BE2C (cell line): Measurements from ENCODE around the gene ZNF385C.
A peak's percentile ranks its signal among the peaks of the same experiment; 100 is the strongest.

Experiments used
- DNase-seq: peaks from one replicate; pipeline ENCODE4 v3.0.0-alpha.2; 2020
- H3K27me3 ChIP-seq: fragments of 250-450 bp; sonication (Bioruptor Pico); 2 replicates; pipeline ENCODE4 v1.5.1; 2020; ENCODE audit warnings: mild to moderate bottlenecking
- H3K36me3 ChIP-seq: fragments of 250-450 bp; sonication (Bioruptor Pico); 2 replicates; pipeline ENCODE4 v1.5.1; 2020; ENCODE audit warnings: mild to moderate bottlenecking
- H3K4me1 ChIP-seq: fragments of 250-450 bp; sonication (Bioruptor Pico); 2 replicates; pipeline ENCODE4 v1.5.1; 2020
- H3K4me3 ChIP-seq: 2 replicates; pipeline ENCODE4 v1.5.1; 2011; ENCODE audit warnings: low read depth, low read length
- H3K9me3 ChIP-seq: fragments of 250-450 bp; sonication (Bioruptor Pico); 2 replicates; pipeline ENCODE4 v1.5.1; 2020
- TF ChIP-seq, protein P1 (sequence below): IDR thresholded peaks from 2 replicates; pipeline ENCODE4 v1.5.1; 2012; ENCODE audit warnings: mild to moderate bottlenecking, low read depth, low read length

ZNF385C gene

GRCh38 chr17:42117397-42118125, 19.3 kb upstream of the ZNF385C start:
- H3K9me3 ChIP-seq, result no peaks in the 10 kb centered on the region

GRCh38 chr17:42116705-42117396, 18.6 kb upstream of the ZNF385C start:
- Histone ChIP-seq H3K36me3 (peaks cover 24% of the 10 kb centered on the region), H3K4me1 (peaks cover 4% of the 10 kb centered on the region; the same call in 1 of the 2 replicates), H3K9me3 (no peaks in the 10 kb centered on the region), H3K27me3 (no peaks in the 10 kb centered on the region), H3K4me3 (no peak overlapping the region)
- TF ChIP-seq, protein P1, sequence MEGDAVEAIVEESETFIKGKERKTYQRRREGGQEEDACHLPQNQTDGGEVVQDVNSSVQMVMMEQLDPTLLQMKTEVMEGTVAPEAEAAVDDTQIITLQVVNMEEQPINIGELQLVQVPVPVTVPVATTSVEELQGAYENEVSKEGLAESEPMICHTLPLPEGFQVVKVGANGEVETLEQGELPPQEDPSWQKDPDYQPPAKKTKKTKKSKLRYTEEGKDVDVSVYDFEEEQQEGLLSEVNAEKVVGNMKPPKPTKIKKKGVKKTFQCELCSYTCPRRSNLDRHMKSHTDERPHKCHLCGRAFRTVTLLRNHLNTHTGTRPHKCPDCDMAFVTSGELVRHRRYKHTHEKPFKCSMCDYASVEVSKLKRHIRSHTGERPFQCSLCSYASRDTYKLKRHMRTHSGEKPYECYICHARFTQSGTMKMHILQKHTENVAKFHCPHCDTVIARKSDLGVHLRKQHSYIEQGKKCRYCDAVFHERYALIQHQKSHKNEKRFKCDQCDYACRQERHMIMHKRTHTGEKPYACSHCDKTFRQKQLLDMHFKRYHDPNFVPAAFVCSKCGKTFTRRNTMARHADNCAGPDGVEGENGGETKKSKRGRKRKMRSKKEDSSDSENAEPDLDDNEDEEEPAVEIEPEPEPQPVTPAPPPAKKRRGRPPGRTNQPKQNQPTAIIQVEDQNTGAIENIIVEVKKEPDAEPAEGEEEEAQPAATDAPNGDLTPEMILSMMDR, result peak; percentile 91
- DNase-seq, result peak; percentile 84

More at GRCh38 chr17:42117397-42118125, 19.3 kb upstream of the ZNF385C start:
- no peak overlapping the region for H3K4me3 ChIP-seq
- no peaks in the 10 kb centered on the region for H3K27me3 ChIP-seq
- TF ChIP-seq, protein P1, result no peak
- DNase-seq, result no peak
- peaks cover 28% of the 10 kb centered on the region for H3K36me3 ChIP-seq
- peaks cover 4% of the 10 kb centered on the region; the same call in 1 of the 2 replicates for H3K4me1 ChIP-seq

GRCh38 chr17:42114118-42114517, 15.8 kb upstream of the ZNF385C start:
- DNase-seq, result no peak
- Histone ChIP-seq H3K36me3 (peaks cover 21% of the 10 kb centered on the region), H3K9me3 (no peaks in the 10 kb centered on the region), H3K27me3 (no peaks in the 10 kb centered on the region), H3K4me3 (no peak overlapping the region), H3K4me1 (no peaks in the 10 kb centered on the region)
- TF ChIP-seq, protein P1, result no peak

DNA sequence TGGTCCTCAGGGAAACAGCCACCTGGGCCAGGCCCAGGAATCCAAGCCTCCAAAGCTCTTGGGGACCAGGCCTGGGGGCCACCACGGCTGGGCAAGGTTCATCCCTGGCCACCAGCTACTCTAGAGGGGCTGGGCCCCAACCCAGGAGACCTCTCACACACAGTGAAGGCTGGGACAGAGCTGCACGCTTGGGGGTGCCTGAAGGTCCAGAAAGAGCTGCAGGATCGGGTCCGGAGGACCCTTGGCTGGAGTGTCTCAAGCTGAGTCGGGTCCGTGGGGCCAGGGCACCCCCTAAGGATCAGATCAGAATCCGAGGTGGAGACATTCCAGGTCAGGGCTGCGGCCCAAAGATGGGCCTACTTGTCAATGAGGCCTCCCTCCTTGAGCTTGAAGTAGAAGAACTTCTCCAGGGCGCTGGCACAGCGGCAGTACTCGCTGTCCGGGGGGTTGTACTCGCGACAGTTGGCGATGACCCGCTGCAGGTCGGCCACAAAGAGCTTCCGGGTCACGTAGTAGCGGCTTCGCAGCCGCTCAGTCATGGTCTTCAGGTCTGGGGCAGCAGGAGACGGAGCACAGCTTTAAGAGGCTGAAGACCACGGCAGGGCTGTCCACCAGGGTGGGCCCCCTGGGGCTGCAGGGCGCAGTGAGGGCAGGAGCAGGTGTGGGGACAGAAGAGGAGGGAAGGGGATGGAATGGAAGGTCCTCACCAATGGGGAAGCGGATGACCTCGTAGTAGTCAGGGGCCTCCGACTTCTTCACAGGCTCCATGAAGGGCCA, 15.2 kb upstream of the ZNF385C start:
- Histone ChIP-seq H3K4me3 (no peak overlapping the region), H3K4me1 (no peaks in the 10 kb centered on the region)

DNA sequence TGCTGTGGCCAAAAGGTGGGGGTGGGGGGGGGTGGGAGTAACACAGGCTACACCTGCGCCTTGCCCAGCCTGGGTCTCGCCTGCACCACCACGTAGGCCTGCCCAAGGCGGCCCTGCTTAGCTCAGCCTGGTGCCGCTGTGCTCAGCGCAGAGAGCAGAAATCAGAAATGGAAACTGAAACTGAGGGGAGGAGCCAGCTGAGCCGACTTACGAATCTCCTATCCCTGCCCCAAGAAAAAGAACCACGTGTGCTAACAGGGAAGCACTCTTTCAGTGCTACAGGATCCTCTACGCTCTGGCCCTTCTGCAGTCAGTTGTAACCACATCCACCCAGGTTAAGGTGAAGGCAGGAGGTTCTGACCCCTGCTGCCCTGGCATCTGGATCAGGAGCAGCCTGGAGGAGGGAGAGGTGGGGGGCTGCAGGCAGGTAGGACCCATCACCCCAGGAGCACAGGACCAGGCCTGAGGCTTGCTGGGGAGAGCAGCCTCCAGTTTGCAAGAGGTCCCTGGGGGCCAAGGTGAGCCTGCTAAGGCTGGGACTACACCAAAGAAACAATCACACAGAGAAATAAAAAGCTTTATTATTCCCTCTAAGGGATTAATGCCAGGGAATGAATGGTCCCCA, 14.4 kb upstream of the ZNF385C start, which contains the start of gene DHX58:
Gene DHX58 (minus strand): TSS at position 163 of the 625 bp plus-strand sequence. CDS start 822 bp downstream, outside the sequence.
- TF ChIP-seq, protein P1, result no peak
- peaks cover 9% of the 10 kb centered on the region for H3K36me3 ChIP-seq
- no peaks in the 10 kb centered on the region for H3K9me3 ChIP-seq
- no peak for DNase-seq
- H3K27me3 ChIP-seq, result no peaks in the 10 kb centered on the region
- H3K4me1 ChIP-seq, result no peaks in the 10 kb centered on the region
- no peak within 1 kb of the TSS for H3K4me3 ChIP-seq

More for the DNA sequence above, 15.2 kb upstream of the ZNF385C start:
- TF ChIP-seq, protein P1, result no peak
- no peak for DNase-seq
- Histone ChIP-seq H3K27me3 (no peaks in the 10 kb centered on the region), H3K36me3 (peaks cover 15% of the 10 kb centered on the region), H3K9me3 (no peaks in the 10 kb centered on the region)
